GM21515 (cell line): ENCODE data around the gene ABI3BP.
"Not testable (repeated sequence)": the region's sequence is repeated elsewhere in the genome, so short reads cannot be mapped to it uniquely, and the experiment has no call there.

Source experiments
- ATAC-seq: cut with Tn5 transposase; IDR thresholded peaks from one replicate; pipeline ENCODE4 v1.9.1; 2021; ENCODE audit not compliant: unreplicated experiment

Gene ABI3BP

GRCh38 chr3:100946096-100946495, 47.1 kb downstream of the ABI3BP start:
- ATAC-seq: not testable (repeated sequence)

- no peak for ATAC-seq
Measured at GRCh38 chr3:100941451-100941850, 51.8 kb downstream of the ABI3BP start.

GRCh38 chr3:100941041-100941440, 52.2 kb downstream of the ABI3BP start:
- no peak for ATAC-seq

- ATAC-seq: no peak
Measured at GRCh38 chr3:100936931-100937330, 56.3 kb downstream of the ABI3BP start.

- ATAC-seq: no peak
Measured at GRCh38 chr3:100932491-100932890, 60.7 kb downstream of the ABI3BP start.

GRCh38 chr3:100928638-100929428, 64.4 kb downstream of the ABI3BP start:
- no peak for ATAC-seq

- ATAC-seq: no peak
Measured at GRCh38 chr3:100927775-100928174, 65.4 kb downstream of the ABI3BP start.

- ATAC-seq: no peak
Measured at GRCh38 chr3:100915706-100916495, 77.3 kb downstream of the ABI3BP start.

GRCh38 chr3:100913870-100914648, 79.2 kb downstream of the ABI3BP start:
- ATAC-seq: no peak

- no peak for ATAC-seq
Measured at GRCh38 chr3:100912976-100913545, 80.2 kb downstream of the ABI3BP start.

GRCh38 chr3:100912571-100912970, 80.7 kb downstream of the ABI3BP start:
- no peak for ATAC-seq

- ATAC-seq: no peak
Measured at GRCh38 chr3:100911956-100912355, 81.3 kb downstream of the ABI3BP start.

GRCh38 chr3:100910986-100911385, 82.2 kb downstream of the ABI3BP start:
- no peak for ATAC-seq

GRCh38 chr3:100902572-100902971, 90.6 kb downstream of the ABI3BP start:
- no peak for ATAC-seq

GRCh38 chr3:100900671-100901335, 92.4 kb downstream of the ABI3BP start:
- ATAC-seq: no peak

- ATAC-seq: peak; percentile 84
Measured at GRCh38 chr3:100899440-100900091, 93.7 kb downstream of the ABI3BP start.

GRCh38 chr3:100898681-100899080, 94.5 kb downstream of the ABI3BP start:
- ATAC-seq: no peak

GRCh38 chr3:100896994-100897393, 96.2 kb downstream of the ABI3BP start:
- no peak for ATAC-seq

GRCh38 chr3:100893590-100893989, 99.6 kb downstream of the ABI3BP start:
- ATAC-seq: no peak

- no peak for ATAC-seq
Measured at GRCh38 chr3:100893108-100893507, 100.1 kb downstream of the ABI3BP start.
